Transverse colon (tissue), 4 donors: Measurements from ENCODE around the gene DYNC1I1. TPM values are rescaled to one million over a fixed set of nuclear protein-coding genes. Genes with fewer than 3 reads are reported as not detected.

Experiments used
- DNase-seq: peaks from one replicate; pipeline ENCODE4 v3.0.0-alpha.2; 2019
- H3K27ac ChIP-seq, 4 donors: fragments of 200-600 bp; sonication (generic); 2 replicates each; pipeline ENCODE4 v1.5.1; 2016 to 2018; ENCODE audit warnings: inconsistent platforms in 4 of 4
- H3K27me3 ChIP-seq: fragments of 200-600 bp; sonication (generic); 2 replicates; pipeline ENCODE4 v1.5.1; 2017; ENCODE audit warnings: inconsistent platforms
- H3K36me3 ChIP-seq, 4 donors: fragments of 200-600 bp; sonication (generic); 2 replicates each; pipeline ENCODE4 v1.5.1; 2017 to 2019; ENCODE audit warnings: inconsistent platforms in 4 of 4
- H3K4me1 ChIP-seq, 4 donors: fragments of 200-600 bp; sonication (generic); 2 replicates each; pipeline ENCODE4 v1.5.1; 2017 to 2020; ENCODE audit warnings: inconsistent platforms in 4 of 4
- H3K4me3 ChIP-seq, 4 donors: fragments of 200-600 bp; sonication (generic); 1 replicate in 1 of 4; 2 replicates in 3 of 4; pipeline versions ENCODE4 v1.5.1 to v1.6.1; 2017 to 2019; ENCODE audit warnings: inconsistent platforms in 4 of 4
- H3K9me3 ChIP-seq, 2 donors: fragments of 200-600 bp; sonication (generic); 2 replicates each; pipeline ENCODE4 v1.5.1; 2017 to 2019; ENCODE audit warnings: inconsistent platforms in 2 of 2
- CTCF ChIP-seq, 5 experiments: fragments of 200-600 bp in 3 of 5; fragments of 450-650 bp in 2 of 5; sonication (generic) in 3 of 5; IDR thresholded peaks; 1 replicate in 2 of 5; 2 replicates in 3 of 5; pipeline ENCODE4 v1.5.1; 2016 to 2017; ENCODE audit warnings: antibody characterized with exemption in 5 of 5, inconsistent platforms in 3 of 5, mild to moderate bottlenecking in 2 of 5, moderate library complexity in 1 of 5
- EP300 ChIP-seq: sonication (generic); formaldehyde crosslinking; IDR thresholded peaks from one replicate; pipeline ENCODE4 v1.6.1; 2017; ENCODE audit warnings: antibody characterized with exemption, low read depth
- POLR2A ChIP-seq: fragments of 450-650 bp; IDR thresholded peaks from one replicate; pipeline ENCODE4 v1.6.1; 2016; ENCODE audit warnings: antibody characterized with exemption, mild to moderate bottlenecking, moderate library complexity
- POLR2AphosphoS5 ChIP-seq, 3 donors: sonication (generic); formaldehyde crosslinking; IDR thresholded peaks; one replicate each; pipeline ENCODE4 v1.6.1; 2016; ENCODE audit warnings: antibody characterized with exemption in 3 of 3
- whole genome bisulfite sequencing, 2 donors: methylation state at CpG; one replicate each; pipeline ENCODE4 v1.1.5; 2018; ENCODE audit warnings: low coverage in 1 of 2; 5-methylcytosine and 5-hydroxymethylcytosine counted together
- in situ Hi-C, 4 donors: fragments of 200-750 bp; cut with MboI; loops; one replicate each; pipeline versions ENCODE4 v1.15.0 to v1.15.1; 2017; ENCODE audit warnings: low sequenced_read_pairs in 3 of 4, low pct_ligation_motif_present in 1 of 4, low pct_unique_long_range_greater_than_20kb in 1 of 4
- intact Hi-C: fragments of 100-400 bp; cut with DNase I; formaldehyde crosslinking; loops from one replicate; pipeline ENCODE4 v1.15.1; 2023; ENCODE audit warnings: low total_unique reads
- total RNA-seq, 4 donors: library from RNA; depleted of rRNA; stranded (reverse); fragments of >200 nt; gene quantifications; one replicate each; pipeline ENCODE4 v1.1.0, GENCODE V29; 2016

DYNC1I1 gene
- total RNA-seq, 4 donors from 2014 or later = 1.8 to 37.0 (median 7.4) TPM

DNA sequence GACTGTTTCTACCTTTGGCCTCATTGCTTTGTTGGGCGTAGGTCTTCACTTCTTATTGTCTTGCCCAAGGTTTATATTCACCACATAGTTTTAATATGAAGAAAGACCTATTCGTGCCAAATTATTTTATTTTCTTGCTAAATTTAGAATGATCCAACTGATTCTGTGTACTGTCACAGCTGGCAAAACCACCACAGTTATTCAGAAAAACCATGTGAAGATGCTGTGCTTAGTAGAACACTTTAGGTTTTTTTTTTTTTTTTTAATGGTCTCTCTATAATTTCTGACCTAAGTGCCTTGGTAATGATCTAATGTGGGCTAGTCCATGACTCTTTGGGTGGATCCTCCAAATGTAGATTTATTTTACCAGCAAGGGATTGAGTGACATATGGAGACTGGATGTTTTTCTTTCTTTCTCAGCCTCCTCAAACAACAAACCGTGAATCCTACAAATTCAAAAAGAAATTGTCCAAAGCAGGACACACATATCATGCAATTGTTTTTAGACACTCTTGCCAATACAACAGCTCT, 243.8 kb downstream of the DYNC1I1 start:
- H3K4me3 ChIP-seq = no peak overlapping the region
- intact Hi-C loops = no loop called here
- no peaks in the 10 kb centered on the region for H3K4me1 ChIP-seq
- TF ChIP-seq POLR2AphosphoS5 (IDR thresholded peaks at IDR 0.05) = no peak
- TF ChIP-seq EP300 = no peak
- no peak for TF ChIP-seq CTCF (IDR thresholded peaks at IDR 0.05)
- no peak for TF ChIP-seq POLR2A
- H3K9me3 ChIP-seq = no peaks in the 10 kb centered on the region
- WGBS, 2 donors = 54 to 70% methylated on average over 3 of the region's 3 CpGs
- DNase-seq = no peak
- H3K27me3 ChIP-seq = no peaks in the 10 kb centered on the region
- in situ Hi-C loops = no loop called here
- no peak overlapping the region for H3K27ac ChIP-seq
- H3K36me3 ChIP-seq = no peaks in the 10 kb centered on the region

DNA sequence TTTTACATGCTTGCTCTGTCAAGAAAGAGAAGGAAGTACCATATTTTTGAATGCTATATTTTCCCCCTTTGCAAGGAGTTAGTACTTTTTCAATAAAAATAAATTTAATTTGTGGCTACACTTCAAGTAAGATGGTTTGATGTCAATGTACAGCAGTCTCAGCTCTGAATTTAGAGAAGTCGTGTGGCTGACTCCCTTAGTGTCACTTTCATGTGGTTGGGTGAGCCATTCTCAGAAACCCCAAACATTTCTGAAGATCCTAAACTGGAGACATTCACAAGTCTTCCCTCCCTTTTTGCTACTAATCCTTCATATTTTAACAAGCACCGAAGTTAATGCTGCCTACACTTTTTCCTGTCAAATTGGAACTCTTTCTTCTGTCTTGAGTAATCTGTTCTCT, 244.4 kb downstream of the DYNC1I1 start:
- in situ Hi-C loops (no loop called here), intact Hi-C loops (no loop called here)
- Histone ChIP-seq H3K4me1 (no peaks in the 10 kb centered on the region), H3K36me3 (no peaks in the 10 kb centered on the region), H3K27me3 (no peaks in the 10 kb centered on the region), H3K9me3 (no peaks in the 10 kb centered on the region), H3K4me3 (no peak overlapping the region), H3K27ac (no peak overlapping the region)
- 61 to 64% methylated on average over 2 of the region's 2 CpGs for WGBS, 2 donors
- DNase-seq = no peak
- TF ChIP-seq EP300 (no peak), CTCF (IDR thresholded peaks at IDR 0.05) (no peak), POLR2A (no peak), POLR2AphosphoS5 (IDR thresholded peaks at IDR 0.05) (no peak)

DNA sequence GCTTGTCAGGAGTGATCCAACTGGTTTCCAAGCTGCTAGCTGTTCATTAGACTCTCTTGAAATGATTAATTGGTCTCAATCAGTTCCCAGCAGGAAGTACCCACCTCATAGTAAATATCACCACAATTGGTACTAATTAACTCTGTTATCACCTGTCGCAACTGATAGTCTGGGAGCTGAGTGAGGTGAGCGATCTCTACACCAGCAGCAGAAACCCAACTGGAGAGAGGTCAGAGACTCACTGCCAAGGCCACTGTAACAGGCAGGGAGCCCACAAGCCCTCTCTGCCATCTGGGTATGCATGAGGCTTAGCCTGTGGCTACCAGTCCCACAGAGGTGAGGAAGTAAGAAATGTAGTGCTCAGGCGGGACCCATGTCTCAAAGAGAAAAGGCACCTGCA, 245.5 kb downstream of the DYNC1I1 start:
- no peak for DNase-seq
- intact Hi-C loops (no loop called here), in situ Hi-C loops (no loop called here)
- Histone ChIP-seq H3K4me1 (no peaks in the 10 kb centered on the region), H3K4me3 (no peak overlapping the region), H3K36me3 (no peaks in the 10 kb centered on the region), H3K9me3 (no peaks in the 10 kb centered on the region), H3K27me3 (no peaks in the 10 kb centered on the region), H3K27ac (no peak overlapping the region)
- WGBS, 2 donors = 87 to 100% methylated on average over 2 to 3 of the region's 3 CpGs
- TF ChIP-seq CTCF (IDR thresholded peaks at IDR 0.05) (no peak), EP300 (no peak), POLR2AphosphoS5 (IDR thresholded peaks at IDR 0.05) (no peak), POLR2A (no peak)

GRCh38 chr7:96021568-96021967, 249.2 kb downstream of the DYNC1I1 start:
- Histone ChIP-seq H3K36me3 (no peaks in the 10 kb centered on the region), H3K9me3 (no peaks in the 10 kb centered on the region), H3K4me1 (no peaks in the 10 kb centered on the region), H3K27ac (no peak overlapping the region), H3K27me3 (no peaks in the 10 kb centered on the region), H3K4me3 (no peak overlapping the region)
- no peak for DNase-seq
- 56 to 70% methylated on average over 4 of the region's 4 CpGs for WGBS, 2 donors
- in situ Hi-C loops (no loop called here), intact Hi-C loops (no loop called here)
- TF ChIP-seq POLR2A (no peak), CTCF (IDR thresholded peaks at IDR 0.05) (no peak), POLR2AphosphoS5 (IDR thresholded peaks at IDR 0.05) (no peak), EP300 (no peak)
